Measurements from ENCODE around the gene POLD1.

POLD1 gene

GRCh38 chr19:50416034-50416977 is 32.2 kb downstream of the POLD1 start:
- TF ChIP-seq, protein P1, sequence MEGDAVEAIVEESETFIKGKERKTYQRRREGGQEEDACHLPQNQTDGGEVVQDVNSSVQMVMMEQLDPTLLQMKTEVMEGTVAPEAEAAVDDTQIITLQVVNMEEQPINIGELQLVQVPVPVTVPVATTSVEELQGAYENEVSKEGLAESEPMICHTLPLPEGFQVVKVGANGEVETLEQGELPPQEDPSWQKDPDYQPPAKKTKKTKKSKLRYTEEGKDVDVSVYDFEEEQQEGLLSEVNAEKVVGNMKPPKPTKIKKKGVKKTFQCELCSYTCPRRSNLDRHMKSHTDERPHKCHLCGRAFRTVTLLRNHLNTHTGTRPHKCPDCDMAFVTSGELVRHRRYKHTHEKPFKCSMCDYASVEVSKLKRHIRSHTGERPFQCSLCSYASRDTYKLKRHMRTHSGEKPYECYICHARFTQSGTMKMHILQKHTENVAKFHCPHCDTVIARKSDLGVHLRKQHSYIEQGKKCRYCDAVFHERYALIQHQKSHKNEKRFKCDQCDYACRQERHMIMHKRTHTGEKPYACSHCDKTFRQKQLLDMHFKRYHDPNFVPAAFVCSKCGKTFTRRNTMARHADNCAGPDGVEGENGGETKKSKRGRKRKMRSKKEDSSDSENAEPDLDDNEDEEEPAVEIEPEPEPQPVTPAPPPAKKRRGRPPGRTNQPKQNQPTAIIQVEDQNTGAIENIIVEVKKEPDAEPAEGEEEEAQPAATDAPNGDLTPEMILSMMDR (IDR thresholded peaks at IDR 0.05) = no peak
- Histone ChIP-seq H3K4me1 (ENCODE audit: control insufficient read depth in 1 of 2, insufficient read depth in 1 of 2, low read depth in 1 of 2, low read length in 1 of 2) (peaks cover 10 to 19% of the 10 kb centered on the region in 2 experiments), H3K36me3 (no peaks in the 10 kb centered on the region), H3K27me3 (peaks cover 39% of the 10 kb centered on the region), H3K9me3 (no peaks in the 10 kb centered on the region), H3K27ac (no peak overlapping the region), H3K4me3 (ENCODE audit: low read depth in 1 of 2, low read length in 1 of 2) (peak overlapping the region; percentile 23 to 53)

- Histone ChIP-seq H3K36me3 (no peaks in the 10 kb centered on the region), H3K4me1 (ENCODE audit: control insufficient read depth in 1 of 2, insufficient read depth in 1 of 2, low read depth in 1 of 2, low read length in 1 of 2) (peaks cover 10 to 19% of the 10 kb centered on the region in 2 experiments), H3K27me3 (peaks cover 39% of the 10 kb centered on the region), H3K4me3 (ENCODE audit: low read depth in 1 of 2, low read length in 1 of 2) (no peak overlapping the region), H3K9me3 (no peaks in the 10 kb centered on the region), H3K27ac (no peak overlapping the region)
- TF ChIP-seq, protein P1 (IDR thresholded peaks at IDR 0.05) = no peak
Observed at GRCh38 chr19:50417111-50418081, 33.2 kb downstream of the POLD1 start.

GRCh38 chr19:50418176-50419021 is 34.3 kb downstream of the POLD1 start, which contains the start of gene SPIB:
Gene SPIB, plus strand, starts transcription at chr19:50418938. Its CDS starts 25 bp downstream, at chr19:50418963.
- TF ChIP-seq, protein P1 (IDR thresholded peaks at IDR 0.05) = no peak
- H3K27me3 ChIP-seq = peaks cover 39% of the 10 kb centered on the region
- H3K27ac ChIP-seq = no peak within 1 kb of the TSS
- H3K4me3 ChIP-seq (ENCODE audit: low read depth in 1 of 2, low read length in 1 of 2) = no peak within 1 kb of the TSS
- H3K36me3 ChIP-seq = no peaks in the 10 kb centered on the region
- H3K4me1 ChIP-seq (ENCODE audit: control insufficient read depth in 1 of 2, insufficient read depth in 1 of 2, low read depth in 1 of 2, low read length in 1 of 2) = peaks cover 10 to 19% of the 10 kb centered on the region in 2 experiments
- no peaks in the 10 kb centered on the region for H3K9me3 ChIP-seq

DNA sequence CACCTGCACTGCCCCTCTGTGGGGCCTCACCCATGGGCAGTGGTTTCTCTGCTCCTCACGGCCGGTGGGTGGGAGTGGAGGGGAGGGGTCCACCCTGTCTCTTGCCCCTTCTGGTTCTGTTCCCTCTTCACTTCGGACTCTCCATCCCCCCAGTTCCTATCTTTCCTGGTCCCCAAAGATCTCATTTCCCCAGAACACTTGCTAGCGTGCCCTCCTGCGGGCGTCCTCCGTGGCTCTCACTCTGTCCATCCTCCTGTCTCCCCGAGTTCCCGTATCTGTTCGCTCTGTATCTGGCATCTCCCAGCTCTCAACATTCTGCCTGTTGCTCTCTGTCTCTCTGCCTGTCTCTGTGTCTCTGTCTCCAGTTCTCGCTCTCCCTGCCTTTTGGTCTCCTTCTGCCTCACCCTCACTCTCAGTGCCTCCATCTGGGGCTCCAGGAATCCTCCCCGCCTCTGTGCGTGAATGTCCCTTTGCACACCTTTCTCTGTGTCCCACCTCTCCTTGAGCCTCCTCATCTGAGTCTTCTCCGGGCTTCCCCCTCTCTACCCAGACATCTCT is 35.0 kb downstream of the POLD1 start:
- peaks cover 10 to 19% of the 10 kb centered on the region in 2 experiments for H3K4me1 ChIP-seq (ENCODE audit: control insufficient read depth in 1 of 2, insufficient read depth in 1 of 2, low read depth in 1 of 2, low read length in 1 of 2)
- H3K4me3 ChIP-seq (ENCODE audit: low read depth in 1 of 2, low read length in 1 of 2) = no peak overlapping the region
- TF ChIP-seq, protein P1 (IDR thresholded peaks at IDR 0.05) = no peak
- peaks cover 39% of the 10 kb centered on the region for H3K27me3 ChIP-seq
- H3K27ac ChIP-seq = no peak overlapping the region
- no peaks in the 10 kb centered on the region for H3K36me3 ChIP-seq
- no peaks in the 10 kb centered on the region for H3K9me3 ChIP-seq

Measured in neutrophil (primary cell).